ENCODE results near the gene SMG7. TPM values are rescaled to one million over a fixed set of nuclear protein-coding genes. Genes with fewer than 3 reads are reported as not detected.
A peak's percentile ranks its signal among the peaks of the same experiment; 100 is the strongest.
"Not testable (repeated sequence)": the region's sequence is repeated elsewhere in the genome, so short reads cannot be mapped to it uniquely, and the experiment has no call there.

The SMG7 gene, protein sequence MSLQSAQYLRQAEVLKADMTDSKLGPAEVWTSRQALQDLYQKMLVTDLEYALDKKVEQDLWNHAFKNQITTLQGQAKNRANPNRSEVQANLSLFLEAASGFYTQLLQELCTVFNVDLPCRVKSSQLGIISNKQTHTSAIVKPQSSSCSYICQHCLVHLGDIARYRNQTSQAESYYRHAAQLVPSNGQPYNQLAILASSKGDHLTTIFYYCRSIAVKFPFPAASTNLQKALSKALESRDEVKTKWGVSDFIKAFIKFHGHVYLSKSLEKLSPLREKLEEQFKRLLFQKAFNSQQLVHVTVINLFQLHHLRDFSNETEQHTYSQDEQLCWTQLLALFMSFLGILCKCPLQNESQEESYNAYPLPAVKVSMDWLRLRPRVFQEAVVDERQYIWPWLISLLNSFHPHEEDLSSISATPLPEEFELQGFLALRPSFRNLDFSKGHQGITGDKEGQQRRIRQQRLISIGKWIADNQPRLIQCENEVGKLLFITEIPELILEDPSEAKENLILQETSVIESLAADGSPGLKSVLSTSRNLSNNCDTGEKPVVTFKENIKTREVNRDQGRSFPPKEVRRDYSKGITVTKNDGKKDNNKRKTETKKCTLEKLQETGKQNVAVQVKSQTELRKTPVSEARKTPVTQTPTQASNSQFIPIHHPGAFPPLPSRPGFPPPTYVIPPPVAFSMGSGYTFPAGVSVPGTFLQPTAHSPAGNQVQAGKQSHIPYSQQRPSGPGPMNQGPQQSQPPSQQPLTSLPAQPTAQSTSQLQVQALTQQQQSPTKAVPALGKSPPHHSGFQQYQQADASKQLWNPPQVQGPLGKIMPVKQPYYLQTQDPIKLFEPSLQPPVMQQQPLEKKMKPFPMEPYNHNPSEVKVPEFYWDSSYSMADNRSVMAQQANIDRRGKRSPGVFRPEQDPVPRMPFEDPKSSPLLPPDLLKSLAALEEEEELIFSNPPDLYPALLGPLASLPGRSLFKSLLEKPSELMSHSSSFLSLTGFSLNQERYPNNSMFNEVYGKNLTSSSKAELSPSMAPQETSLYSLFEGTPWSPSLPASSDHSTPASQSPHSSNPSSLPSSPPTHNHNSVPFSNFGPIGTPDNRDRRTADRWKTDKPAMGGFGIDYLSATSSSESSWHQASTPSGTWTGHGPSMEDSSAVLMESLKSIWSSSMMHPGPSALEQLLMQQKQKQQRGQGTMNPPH
- 30.3 and 35.1 TPM in 2 replicates for polyA plus RNA-seq (2011; rRNA removed)
- polyA minus RNA-seq (2011; rRNA and poly(A)+ RNA removed) = 53.8 and 56.6 TPM in 2 replicates

DNA sequence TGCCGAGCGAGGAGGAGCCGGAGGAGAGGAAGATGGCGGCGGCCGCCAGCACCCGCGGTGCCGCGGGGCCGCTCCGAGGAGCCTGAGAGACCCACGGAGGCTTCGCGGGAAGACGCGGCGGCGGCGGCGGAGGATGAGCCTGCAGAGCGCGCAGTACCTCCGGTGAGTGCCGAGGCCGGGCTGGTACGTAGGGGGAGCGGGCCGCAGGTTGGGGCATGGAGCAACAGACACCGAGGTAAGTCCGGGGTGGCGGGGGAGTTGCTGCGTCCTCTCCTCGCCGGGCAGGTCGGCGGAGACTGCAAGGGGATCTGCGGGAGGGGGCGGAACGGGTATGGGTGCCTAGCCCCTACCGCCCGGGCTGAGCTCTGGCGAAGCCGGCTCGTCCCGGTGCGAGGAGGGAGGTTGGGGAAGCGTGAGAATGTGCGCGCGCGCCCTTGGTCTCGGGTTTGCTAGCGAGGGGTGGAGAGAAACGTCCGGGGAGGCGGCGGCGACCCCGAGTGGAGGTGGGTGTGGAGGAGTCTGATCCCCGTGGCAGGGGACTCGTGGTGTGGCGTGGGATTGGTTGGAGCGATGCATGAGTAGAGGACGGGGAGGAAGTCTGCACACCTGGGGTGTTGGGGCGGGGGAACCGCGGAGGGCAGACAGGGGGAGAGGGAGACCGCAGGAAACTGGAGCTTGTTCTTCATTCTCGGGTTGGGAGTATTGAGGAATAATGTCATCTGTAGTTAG is at the start of gene SMG7:
Gene SMG7 (plus strand): TSS at position 12 of the 729 bp plus-strand sequence. CDS start 122 bp downstream, at position 134.
- Histone ChIP-seq H3K9me3 (ENCODE audit: control insufficient read depth, insufficient read depth, low read length) (no peaks in the 10 kb centered on the region; the same call in 1 of the 2 replicates), H3K27me3 (ENCODE audit: control insufficient read depth, insufficient read depth, low read length) (no peaks in the 10 kb centered on the region), H3K4me3 (ENCODE audit: low read depth, low read length) (peak within 1 kb of the TSS; percentile 93), H3K27ac (ENCODE audit: low read depth, low read length) (peak within 1 kb of the TSS; percentile 99)
- POLR2A ChIA-PET = interaction anchor here (0.6 to 0.7 kb wide), 3 partner anchors 135 to 192 kb away, joined by 3 read pairs; no protein-coding TSS in a partner anchor
- no peak for DNase-seq (ENCODE audit: low read depth, low spot score)
- CTCF ChIA-PET = interaction anchor here (1.4 kb wide), 1 partner anchor 191 kb away, joined by 6 read pairs; no protein-coding TSS in a partner anchor
- TF ChIP-seq, protein P1, sequence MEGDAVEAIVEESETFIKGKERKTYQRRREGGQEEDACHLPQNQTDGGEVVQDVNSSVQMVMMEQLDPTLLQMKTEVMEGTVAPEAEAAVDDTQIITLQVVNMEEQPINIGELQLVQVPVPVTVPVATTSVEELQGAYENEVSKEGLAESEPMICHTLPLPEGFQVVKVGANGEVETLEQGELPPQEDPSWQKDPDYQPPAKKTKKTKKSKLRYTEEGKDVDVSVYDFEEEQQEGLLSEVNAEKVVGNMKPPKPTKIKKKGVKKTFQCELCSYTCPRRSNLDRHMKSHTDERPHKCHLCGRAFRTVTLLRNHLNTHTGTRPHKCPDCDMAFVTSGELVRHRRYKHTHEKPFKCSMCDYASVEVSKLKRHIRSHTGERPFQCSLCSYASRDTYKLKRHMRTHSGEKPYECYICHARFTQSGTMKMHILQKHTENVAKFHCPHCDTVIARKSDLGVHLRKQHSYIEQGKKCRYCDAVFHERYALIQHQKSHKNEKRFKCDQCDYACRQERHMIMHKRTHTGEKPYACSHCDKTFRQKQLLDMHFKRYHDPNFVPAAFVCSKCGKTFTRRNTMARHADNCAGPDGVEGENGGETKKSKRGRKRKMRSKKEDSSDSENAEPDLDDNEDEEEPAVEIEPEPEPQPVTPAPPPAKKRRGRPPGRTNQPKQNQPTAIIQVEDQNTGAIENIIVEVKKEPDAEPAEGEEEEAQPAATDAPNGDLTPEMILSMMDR (IDR thresholded peaks at IDR 0.05; ENCODE audit: low read depth, low read length) = no peak

GRCh38 chr1:183423541-183423940 is 48.8 kb upstream of the SMG7 start:
- DNase-seq (ENCODE audit: low read depth, low spot score) = no peak
- Histone ChIP-seq H3K27me3 (ENCODE audit: control insufficient read depth, insufficient read depth, low read length) (peaks cover 9% of the 10 kb centered on the region), H3K4me3 (ENCODE audit: low read depth, low read length) (no peak overlapping the region), H3K9me3 (ENCODE audit: control insufficient read depth, insufficient read depth, low read length) (no peaks in the 10 kb centered on the region), H3K27ac (ENCODE audit: low read depth, low read length) (no peak overlapping the region)
- CTCF ChIA-PET = no interaction called here
- TF ChIP-seq, protein P1 (IDR thresholded peaks at IDR 0.05; ENCODE audit: low read depth, low read length) = no peak
- POLR2A ChIA-PET = no interaction called here

GRCh38 chr1:183424691-183425090 is 47.6 kb upstream of the SMG7 start:
- ChIA-PET POLR2A (no interaction called here), CTCF (no interaction called here)
- TF ChIP-seq, protein P1 (IDR thresholded peaks at IDR 0.05; ENCODE audit: low read depth, low read length) = no peak
- H3K27me3 ChIP-seq (ENCODE audit: control insufficient read depth, insufficient read depth, low read length) = peaks cover 3% of the 10 kb centered on the region
- H3K4me3 ChIP-seq (ENCODE audit: low read depth, low read length) = no peak overlapping the region
- no peak overlapping the region for H3K27ac ChIP-seq (ENCODE audit: low read depth, low read length)
- H3K9me3 ChIP-seq (ENCODE audit: control insufficient read depth, insufficient read depth, low read length) = no peaks in the 10 kb centered on the region
- no peak for DNase-seq (ENCODE audit: low read depth, low spot score)

GRCh38 chr1:183427591-183427990 is 44.7 kb upstream of the SMG7 start:
- H3K9me3 ChIP-seq (ENCODE audit: control insufficient read depth, insufficient read depth, low read length); POLR2A ChIA-PET; DNase-seq (ENCODE audit: low read depth, low spot score); H3K27me3 ChIP-seq (ENCODE audit: control insufficient read depth, insufficient read depth, low read length); H3K4me3 ChIP-seq (ENCODE audit: low read depth, low read length); CTCF ChIA-PET; H3K27ac ChIP-seq (ENCODE audit: low read depth, low read length): not testable (repeated sequence)
